GM18858 (cell line): ENCODE measurements around the gene LRMDA.

Source experiments
- ATAC-seq: cut with Tn5 transposase; IDR thresholded peaks from one replicate; pipeline ENCODE4 v1.9.1; 2021; ENCODE audit not compliant: unreplicated experiment

Gene LRMDA

DNA sequence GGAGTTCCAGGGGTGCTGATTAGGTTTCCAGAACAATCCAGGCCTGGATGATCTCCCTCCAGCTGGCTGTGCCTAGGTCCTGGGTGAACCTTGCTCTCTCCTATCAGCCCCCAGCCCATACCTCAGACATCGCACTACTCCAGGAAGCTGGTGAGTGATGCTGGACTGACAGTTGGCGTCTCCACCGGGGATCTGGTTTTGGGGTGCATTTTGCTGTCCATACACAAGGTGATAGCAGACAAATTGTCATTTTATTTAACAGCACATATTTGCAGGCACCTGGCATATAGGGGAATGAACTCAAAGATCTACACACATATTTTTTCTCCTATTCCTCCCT lies 601.2 kb downstream of the LRMDA start:
- no peak for ATAC-seq

DNA sequence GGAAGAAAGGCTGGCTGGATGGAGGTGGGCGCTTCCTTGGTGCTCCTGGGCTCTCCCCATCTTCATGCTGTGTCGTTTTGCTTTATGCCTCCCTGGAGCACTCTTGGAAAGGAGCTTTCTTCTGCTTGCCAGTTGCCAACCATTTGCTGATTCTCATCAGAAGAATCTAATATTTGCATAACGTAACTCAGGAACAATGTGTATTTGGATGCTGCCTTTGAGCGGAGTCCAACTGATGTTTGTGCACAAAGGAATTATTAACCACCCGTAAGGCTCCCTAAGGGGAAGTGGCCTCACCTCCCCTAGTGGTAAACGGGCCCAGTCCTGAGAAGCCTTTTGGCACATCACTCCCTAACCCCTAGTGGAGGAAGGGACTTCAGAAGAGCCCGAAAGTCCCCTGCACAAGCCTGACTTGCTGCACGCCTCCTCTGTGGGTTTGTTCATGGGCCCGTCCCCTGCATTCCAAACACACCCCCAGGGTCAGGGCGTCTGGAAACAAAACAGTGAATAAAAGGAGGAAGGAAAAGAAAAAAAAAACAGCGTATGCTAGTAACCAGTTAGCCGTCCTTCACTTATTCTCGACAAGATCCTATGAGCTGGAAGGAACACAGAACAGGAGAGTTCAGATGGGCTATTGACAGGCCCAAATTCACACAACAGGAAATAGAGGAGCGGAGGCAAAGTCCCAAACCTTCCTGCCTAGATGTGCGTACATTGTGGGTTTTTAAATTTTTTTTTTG lies 602.2 kb downstream of the LRMDA start:
- ATAC-seq, result no peak

- no peak for ATAC-seq
Observed at GRCh38 chr10:76034353-76035205, 603.2 kb downstream of the LRMDA start.

- ATAC-seq, result no peak
Observed at GRCh38 chr10:76035206-76036110, 604.0 kb downstream of the LRMDA start.

GRCh38 chr10:76036111-76036940 lies 604.9 kb downstream of the LRMDA start:
- no peak for ATAC-seq

DNA sequence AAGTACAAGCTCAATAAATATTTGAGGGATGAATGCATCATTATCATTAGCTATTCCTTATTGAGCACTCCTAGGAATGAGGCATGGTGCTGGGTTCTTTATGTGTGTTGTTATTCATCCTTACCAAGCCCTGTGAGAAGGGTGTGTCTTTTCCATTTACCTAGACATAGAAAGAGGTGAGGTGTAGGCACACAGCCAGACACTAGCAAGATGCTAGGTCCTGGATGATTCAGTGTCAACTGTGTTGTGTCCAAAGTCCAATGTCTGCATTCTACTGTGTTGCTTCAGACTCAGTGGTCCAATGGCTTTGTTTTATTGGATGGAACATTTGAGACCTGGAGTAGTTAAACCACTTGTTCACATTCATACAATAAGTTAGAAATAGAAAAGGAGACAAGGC lies 605.5 kb downstream of the LRMDA start:
- ATAC-seq, result no peak

DNA sequence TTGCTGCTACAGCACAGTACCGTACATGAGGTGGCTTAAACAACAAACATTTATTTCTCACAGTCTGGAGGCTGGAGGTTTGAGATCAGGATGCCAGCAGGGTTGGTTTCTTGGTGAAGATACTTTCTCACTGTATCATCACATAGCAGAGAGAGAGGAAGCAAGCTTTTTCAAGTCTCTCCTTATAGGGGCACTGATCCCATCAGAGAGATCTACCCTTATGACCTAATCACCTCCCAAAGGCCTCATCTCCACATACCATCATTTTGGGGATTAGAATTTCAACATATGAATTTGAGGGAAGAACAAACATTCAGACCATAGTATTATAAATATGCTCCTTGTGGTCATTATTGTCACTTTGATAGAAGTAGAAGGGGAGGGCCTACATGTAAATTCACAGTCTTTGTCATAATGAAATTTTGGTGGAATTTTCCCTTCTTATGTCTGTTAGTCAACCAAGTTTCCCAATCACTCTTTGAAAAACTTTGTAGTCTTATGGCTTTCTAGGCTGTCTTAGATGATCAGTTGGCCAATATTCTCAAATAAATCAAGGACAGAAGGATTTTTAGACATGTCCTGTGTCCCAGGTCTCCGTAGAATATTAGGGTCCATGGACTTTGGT lies 606.2 kb downstream of the LRMDA start:
- ATAC-seq, result no peak

DNA sequence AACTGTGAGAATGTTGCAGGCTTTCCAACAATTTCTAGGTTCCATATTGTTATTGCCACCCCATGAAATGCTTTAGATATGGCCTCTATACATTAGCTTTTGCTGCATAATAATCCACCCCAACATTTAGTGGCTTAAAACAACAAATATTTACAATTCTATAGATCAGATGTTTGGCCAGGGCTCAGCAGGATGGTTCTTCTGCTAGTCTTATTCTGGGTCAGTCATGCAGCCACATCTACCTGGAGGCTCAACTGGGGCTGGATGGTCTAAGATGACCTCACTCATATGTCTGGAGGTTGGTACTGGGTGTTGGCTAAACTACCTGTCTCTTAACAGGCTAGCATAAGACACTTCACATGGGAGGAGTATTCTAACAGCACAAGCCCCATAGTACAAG lies 607.3 kb downstream of the LRMDA start:
- ATAC-seq, result no peak

DNA sequence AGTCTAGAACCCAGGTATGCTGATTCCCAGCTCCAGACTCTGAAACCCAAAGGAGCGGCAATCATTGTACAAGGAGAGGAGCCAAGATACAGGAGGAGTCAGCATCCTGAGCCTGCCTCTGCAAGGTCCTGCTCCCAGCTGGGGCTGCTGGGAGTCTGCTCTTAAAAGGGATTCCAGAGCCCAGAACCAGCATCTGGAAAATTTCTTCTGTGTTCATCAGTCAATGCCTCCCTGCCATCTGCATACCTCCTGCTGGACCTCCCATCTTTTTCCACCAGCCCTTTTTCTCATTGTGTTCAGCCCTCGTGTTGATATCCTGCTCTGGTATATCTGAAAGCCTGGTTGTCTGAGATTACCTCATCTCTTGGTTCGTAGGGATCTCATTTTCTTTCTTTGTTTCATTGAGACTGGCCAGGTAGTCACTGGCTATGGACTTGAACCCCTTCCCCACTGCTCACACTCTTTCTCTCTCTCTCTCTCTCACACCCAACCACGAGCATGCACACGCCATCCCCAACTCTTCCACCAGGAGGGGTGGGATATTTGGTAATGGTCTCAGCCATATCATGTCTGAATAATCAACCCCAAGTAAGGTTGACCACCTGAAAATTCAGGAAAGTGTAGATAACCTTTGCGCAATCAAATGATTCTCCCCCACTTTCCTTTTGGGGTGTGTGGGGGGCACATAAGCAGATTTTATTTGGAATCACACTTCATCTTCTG lies 608.8 kb downstream of the LRMDA start:
- ATAC-seq, result no peak

GRCh38 chr10:76040830-76041220 lies 609.4 kb downstream of the LRMDA start:
- ATAC-seq, result no peak

DNA sequence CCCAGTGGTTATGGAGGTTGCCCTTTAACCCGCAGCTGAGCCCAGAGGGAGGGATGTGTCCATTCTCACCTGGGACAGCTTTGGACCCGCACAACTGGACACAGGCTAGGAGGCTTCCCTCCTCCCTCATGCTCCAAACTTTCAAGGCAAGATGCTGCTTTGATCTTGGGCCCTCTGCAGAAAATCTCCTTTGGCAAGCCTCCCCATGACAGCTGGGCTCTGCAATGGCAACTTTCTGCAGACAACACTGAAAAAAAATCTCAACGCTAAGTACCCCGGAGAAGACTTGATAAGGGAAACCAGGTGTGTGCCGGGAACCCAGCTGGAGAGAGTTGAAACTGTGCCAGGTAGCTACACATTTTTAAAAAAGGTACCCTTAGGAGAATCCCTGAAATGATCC lies 610.1 kb downstream of the LRMDA start:
- ATAC-seq, result no peak

DNA sequence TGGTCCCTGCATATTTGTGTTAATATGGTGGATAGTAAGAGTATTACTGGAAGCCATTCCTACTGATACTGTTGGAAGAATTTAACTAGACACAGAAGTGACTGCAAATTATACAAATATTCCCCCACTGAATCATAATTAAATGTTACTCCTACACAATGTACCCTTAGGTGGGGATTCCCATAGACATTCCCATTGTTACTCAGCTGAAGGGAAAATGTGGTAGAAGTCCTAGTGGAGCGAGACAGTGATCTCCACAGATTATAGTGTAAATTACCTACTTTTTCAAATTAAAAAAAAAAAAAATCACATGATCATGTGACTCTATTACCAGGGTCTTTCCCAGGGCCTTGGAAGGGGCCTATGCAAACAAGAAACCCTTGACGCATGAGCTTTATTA lies 611.8 kb downstream of the LRMDA start:
- no peak for ATAC-seq

DNA sequence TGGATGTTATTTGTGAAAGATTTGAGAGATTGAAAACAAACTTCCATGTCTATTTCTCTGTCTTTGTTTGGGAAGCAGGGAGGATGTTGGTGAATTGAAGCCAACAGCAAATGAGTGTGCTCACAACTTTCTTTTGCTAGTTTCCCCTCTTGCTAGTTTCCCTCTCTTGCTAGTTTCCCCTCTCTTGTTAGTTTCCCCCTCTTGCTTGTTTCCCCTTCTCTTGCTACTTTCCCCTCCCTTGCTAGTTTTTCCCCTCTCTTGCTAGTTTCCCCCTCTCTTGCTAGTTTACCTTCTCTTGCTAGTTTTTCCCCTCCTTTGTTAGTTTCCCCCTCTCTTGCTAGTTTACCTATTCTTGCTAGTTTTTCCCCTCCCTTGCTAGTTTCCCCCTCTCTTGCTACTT lies 613.3 kb downstream of the LRMDA start:
- ATAC-seq, result no peak

DNA sequence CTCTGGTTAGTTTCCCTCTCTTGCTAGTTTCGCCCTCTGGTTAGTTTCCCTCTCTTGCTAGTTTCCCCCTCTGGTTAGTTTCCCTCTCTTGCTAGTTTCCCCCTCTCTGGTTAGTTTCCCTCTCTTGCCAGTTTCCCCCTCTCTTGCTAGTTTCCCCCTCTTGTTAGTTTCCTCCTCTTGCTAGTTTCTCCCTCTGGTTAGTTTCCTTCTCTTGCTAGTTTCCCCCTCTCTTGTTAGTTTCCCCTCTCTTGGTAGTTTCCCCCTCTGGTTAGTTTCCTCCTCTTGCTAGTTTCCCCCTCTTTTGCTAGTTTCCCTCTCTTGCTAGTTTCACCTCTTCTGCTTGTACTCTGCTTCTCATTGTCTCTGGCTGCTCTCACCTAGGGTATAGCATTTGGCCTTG lies 613.8 kb downstream of the LRMDA start:
- ATAC-seq, result no peak

- no peak for ATAC-seq
Observed at GRCh38 chr10:76047521-76047920, 616.1 kb downstream of the LRMDA start.

GRCh38 chr10:76049581-76050290 lies 618.3 kb downstream of the LRMDA start:
- ATAC-seq, result no peak

DNA sequence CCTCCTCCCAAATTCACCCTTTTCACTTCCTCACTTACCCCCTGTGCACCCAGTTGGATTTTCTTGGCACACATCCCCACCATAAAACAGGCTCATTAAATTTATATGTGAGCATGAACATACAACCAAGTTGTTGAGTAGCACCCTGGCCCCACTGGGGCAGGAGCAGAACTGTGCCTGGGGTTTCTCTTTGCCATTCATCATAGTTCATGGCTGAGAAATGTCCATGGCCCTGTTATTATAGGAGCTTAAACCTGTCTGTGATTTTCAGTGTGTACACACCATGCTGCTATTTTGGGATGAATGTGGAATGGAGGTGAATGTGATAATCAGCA lies 618.8 kb downstream of the LRMDA start:
- no peak for ATAC-seq

GRCh38 chr10:76051007-76051936 lies 619.8 kb downstream of the LRMDA start:
- ATAC-seq, result no peak
